RCC 7860 (cell line): Measurements from ENCODE around the gene USP8.

Experiments used
- DNase-seq: peaks from one replicate; pipeline ENCODE4 v3.0.0-alpha.2; 2015; ENCODE audit warnings: low spot score
- FAIRE-seq: peaks from 2 replicates; lab custom pipeline; 2012; peaks lifted over from hg19 to GRCh38; lab: Jason Lieb, UNC

The USP8 gene

DNA sequence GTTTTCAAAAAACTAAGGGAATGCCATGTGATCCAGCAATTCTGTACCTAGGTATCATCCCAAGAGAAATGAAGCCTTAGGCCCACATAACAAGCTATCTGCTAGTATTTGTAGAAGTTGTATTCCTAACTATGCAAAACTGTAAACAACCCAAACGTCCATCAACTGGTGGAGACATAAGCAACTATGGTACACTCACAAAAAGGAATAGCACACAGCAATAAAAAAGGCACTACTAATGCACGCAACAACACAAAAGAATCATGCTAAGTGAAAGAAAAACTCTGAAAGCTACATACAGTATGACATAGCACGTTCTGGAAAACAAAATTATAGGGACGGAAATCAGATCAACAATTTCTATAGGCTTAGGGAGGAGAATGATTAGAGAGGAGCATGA, 107.0 kb downstream of the USP8 start:
- FAIRE-seq: no peak
- no peak for DNase-seq

- no peak for FAIRE-seq
- no peak for DNase-seq
Observed at GRCh38 chr15:50531766-50532165, 107.6 kb downstream of the USP8 start.

GRCh38 chr15:50542887-50543210, 118.6 kb downstream of the USP8 start:
- FAIRE-seq (no peak), DNase-seq (no peak)

- DNase-seq (no peak), FAIRE-seq (no peak)
Observed at GRCh38 chr15:50543556-50543955, 119.4 kb downstream of the USP8 start.

DNA sequence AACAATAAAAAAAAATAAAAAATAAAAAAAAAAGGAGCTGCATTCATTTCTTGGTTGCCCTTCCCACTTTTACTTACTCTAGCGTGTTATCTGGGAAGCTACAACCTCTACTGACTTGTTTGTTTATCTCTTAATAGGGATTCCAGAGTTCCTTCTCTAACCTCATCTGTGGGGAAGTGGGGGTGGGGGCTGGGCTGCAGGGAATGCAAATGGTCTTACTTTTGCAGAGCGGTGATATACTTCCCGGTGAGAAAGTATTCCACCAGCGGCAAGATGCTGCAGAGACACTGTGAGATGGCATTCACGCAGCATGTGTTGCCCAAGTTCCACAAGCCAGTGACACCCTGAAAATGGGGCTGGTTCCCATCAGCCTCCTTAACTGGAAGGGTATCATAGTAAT, 120.2 kb downstream of the USP8 start:
- FAIRE-seq: no peak
- no peak for DNase-seq

GRCh38 chr15:50546566-50546965, 122.4 kb downstream of the USP8 start, which contains the start of gene USP50:
USP50 (minus strand) TSS chr15:50546666; CDS start chr15:50546525, 141 bp downstream.
- DNase-seq: no peak
- FAIRE-seq: no peak

GRCh38 chr15:50549326-50549725, 125.1 kb downstream of the USP8 start:
- no peak for DNase-seq
- no peak for FAIRE-seq

- no peak for DNase-seq
- FAIRE-seq: no peak
Observed at GRCh38 chr15:50552238-50552637, 128.0 kb downstream of the USP8 start.

- FAIRE-seq (no peak), DNase-seq (no peak)
Observed at GRCh38 chr15:50556642-50557371, 132.6 kb downstream of the USP8 start.

DNA sequence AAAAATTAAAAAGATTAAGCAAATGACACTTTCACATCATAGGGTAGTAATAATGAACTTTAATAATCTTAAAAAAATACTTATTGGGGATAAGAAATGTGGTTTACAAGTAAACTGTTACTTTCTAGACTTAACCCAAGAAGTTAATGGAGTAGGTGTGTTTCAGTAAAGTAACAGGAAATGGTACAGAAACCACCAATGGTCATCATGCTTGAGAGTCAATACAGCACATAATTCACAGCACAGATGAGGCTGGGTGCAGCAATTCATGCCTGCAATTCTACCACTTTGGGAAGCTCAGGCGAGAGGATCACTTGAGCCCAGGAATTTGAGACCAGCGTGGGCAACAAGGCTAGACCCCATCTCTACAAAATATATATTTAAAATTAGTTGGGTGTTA, 133.8 kb downstream of the USP8 start:
- FAIRE-seq (no peak), DNase-seq (no peak)

DNA sequence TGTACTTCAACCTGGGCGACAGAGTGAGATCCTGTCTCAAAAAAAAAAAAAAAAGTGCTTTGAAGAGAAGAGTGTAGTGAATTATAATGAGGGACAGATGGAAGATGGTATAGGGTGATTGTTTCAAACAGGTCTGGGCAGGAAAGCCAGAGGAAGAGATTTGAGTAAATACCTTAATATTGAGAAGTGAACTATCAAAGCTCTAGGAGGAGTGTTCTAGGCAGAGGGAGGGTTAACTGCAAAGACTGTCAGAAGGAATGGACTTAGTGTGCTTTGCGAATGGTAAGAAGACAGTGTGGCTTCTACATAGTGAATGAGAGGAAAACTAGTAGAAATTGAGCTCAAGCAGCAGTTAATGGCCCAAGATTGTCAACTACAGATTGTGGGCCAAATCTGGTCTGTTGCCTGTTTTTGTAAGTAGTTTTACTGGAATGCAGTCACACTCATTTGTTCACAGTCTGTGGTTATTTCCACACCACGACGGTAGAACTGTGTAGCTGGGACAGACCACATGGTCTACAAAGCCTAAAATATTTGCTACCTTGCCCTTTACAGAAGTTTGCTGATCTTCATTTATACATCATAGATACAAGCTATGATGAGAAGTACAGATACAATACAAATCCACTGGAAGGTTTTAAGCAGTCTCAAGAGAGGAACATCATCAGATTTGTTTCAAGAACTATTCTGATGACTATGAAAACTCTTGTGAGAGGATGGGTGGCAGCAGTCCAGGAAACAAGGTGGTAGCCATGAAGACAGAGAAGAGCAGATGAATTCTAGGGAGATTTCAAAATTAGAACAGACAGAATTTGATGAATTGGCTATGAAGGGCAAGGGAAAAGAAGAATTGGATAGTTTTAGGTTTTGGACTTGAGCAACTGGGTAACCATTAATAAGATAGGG, 138.8 kb downstream of the USP8 start:
- DNase-seq (no peak), FAIRE-seq (no peak)

GRCh38 chr15:50563756-50564155, 139.6 kb downstream of the USP8 start:
- DNase-seq: no peak
- no peak for FAIRE-seq
